HCT116 (cell line): ENCODE data around the gene NECAP2. TPM values are rescaled to one million over a fixed set of nuclear protein-coding genes. Genes with fewer than 3 reads are reported as not detected.

Experiments used
- ATAC-seq: fragments of 200-7000 bp; cut with Tn5 transposase; 2 replicates; pipeline ENCODE4 v1.9.1; 2020; ENCODE audit warnings: mild to moderate bottlenecking, moderate library complexity
- BruUV-seq: library from RNA; stranded (reverse); fragments of 400-500 nt; replicated peaks from 2 replicates; lab custom pipeline; 2021; lab: Mats Ljungman, UMichigan
- CTCF ChIA-PET: fragments of 300-600 bp; sonication (Branson Sonifier 250); formaldehyde crosslinking; loops from one replicate; lab custom pipeline; 2021; ENCODE audit warnings: antibody characterized with exemption; lab: Charles Lee
- POLR2A ChIA-PET: fragments of 300-600, 350-600 bp; sonication (Branson Sonifier 250); formaldehyde crosslinking; loops from one replicate; lab custom pipeline; 2021; ENCODE audit warnings: antibody characterized with exemption; lab: Charles Lee
- RAD21 ChIA-PET, 2 experiments: fragments of 300-600 bp; sonication (Branson Sonifier 250); formaldehyde crosslinking; loops; one replicate each; lab custom pipeline; 2023; ENCODE audit warnings: low total read pairs in 2 of 2; ENCODE audit not compliant: uncharacterized antibody in 2 of 2, unreplicated experiment in 2 of 2, low non-redundant PET in 1 of 2; lab: Charles Lee
- DNase-seq: peaks from one replicate; pipeline ENCODE4 v3.0.0-alpha.2; 2010; ENCODE audit warnings: low read depth, low spot score
- H2AFZ ChIP-seq: fragments of 200-600 bp; shearing (Covaris generic), sonication (generic); 2 replicates; pipeline ENCODE4 v1.6.1; 2017; ENCODE audit warnings: low read depth, mixed run types, mixed read lengths, antibody characterized with exemption, low read length; ENCODE audit not compliant: poor library complexity, severe bottlenecking
- H3K27ac ChIP-seq: 2 replicates; pipeline ENCODE4 v1.5.1; 2012; ENCODE audit warnings: low read depth, low read length
- H3K27me3 ChIP-seq: fragments of 200-600 bp; sonication (generic); 2 replicates; pipeline ENCODE4 v1.6.1; 2016; ENCODE audit warnings: mixed run types, low read length, mixed read lengths; ENCODE audit not compliant: insufficient read depth
- H3K36me3 ChIP-seq, 2 experiments: fragments of 200-500 bp in 1 of 2; fragments of 200-600 bp in 1 of 2; sonication (Bioruptor generic) in 1 of 2; sonication (generic) in 1 of 2; 2 replicates each; pipeline versions ENCODE4 v1.5.1 to v1.6.1; 2014 to 2016; ENCODE audit warnings: low read length in 2 of 2, inconsistent platforms in 1 of 2, mixed read lengths in 1 of 2, mixed run types in 1 of 2; ENCODE audit not compliant: insufficient read depth in 2 of 2, control insufficient read depth in 1 of 2
- H3K4me1 ChIP-seq, 2 experiments: fragments of 200-600 bp in 1 of 2; sonication (generic) in 1 of 2; 2 replicates each; pipeline versions ENCODE4 v1.5.1 to v1.6.1; 2012 to 2017; ENCODE audit warnings: low read length in 2 of 2, inconsistent platforms in 1 of 2, mild to moderate bottlenecking in 1 of 2, mixed read lengths in 1 of 2, mixed run types in 1 of 2, moderate library complexity in 1 of 2; ENCODE audit not compliant: insufficient read depth in 2 of 2, control insufficient read depth in 1 of 2
- H3K4me2 ChIP-seq: fragments of 200-600 bp; sonication (generic); 2 replicates; pipeline ENCODE4 v1.6.1; 2017; ENCODE audit warnings: mixed run types, low read length, mixed read lengths
- H3K4me3 ChIP-seq, 2 experiments: fragments of 200-600 bp in 1 of 2; sonication (generic) in 1 of 2; replicated peaks in 1 of 2; 2 replicates each; pipeline ENCODE4 v1.5.1; 2011 to 2016; ENCODE audit warnings: low read length in 2 of 2, control low read depth in 1 of 2, low read depth in 1 of 2, mild to moderate bottlenecking in 1 of 2, mixed read lengths in 1 of 2, mixed run types in 1 of 2
- H3K79me2 ChIP-seq: fragments of 200-600 bp; sonication (generic); 2 replicates; pipeline ENCODE4 v1.6.1; 2017; ENCODE audit warnings: mild to moderate bottlenecking, mixed run types, low read length, moderate library complexity, mixed read lengths; ENCODE audit not compliant: insufficient read depth
- H3K9ac ChIP-seq: fragments of 200-600 bp; sonication (generic); 2 replicates; pipeline ENCODE4 v1.6.1; 2016; ENCODE audit warnings: low read length, mixed read lengths
- H3K9me2 ChIP-seq: fragments of 200-600 bp; sonication (generic), shearing (Covaris generic); 2 replicates; pipeline ENCODE4 v1.6.1; 2017; ENCODE audit warnings: mixed run types, mild to moderate bottlenecking, moderate library complexity; ENCODE audit not compliant: insufficient read depth
- H3K9me3 ChIP-seq, 2 experiments: fragments of 200-500 bp in 1 of 2; fragments of 200-600 bp in 1 of 2; sonication (Bioruptor generic) in 1 of 2; sonication (generic) in 1 of 2; 2 replicates each; pipeline ENCODE4 v1.6.1; 2014 to 2017; ENCODE audit warnings: low read length in 2 of 2, mixed read lengths in 2 of 2, inconsistent platforms in 1 of 2, low read depth in 1 of 2, mild to moderate bottlenecking in 1 of 2, mixed run types in 1 of 2, moderate library complexity in 1 of 2; ENCODE audit not compliant: control insufficient read depth in 1 of 2, insufficient read depth in 1 of 2
- H4K20me1 ChIP-seq: fragments of 200-600 bp; sonication (generic), shearing (Covaris generic); 2 replicates; pipeline ENCODE4 v1.6.1; 2017; ENCODE audit warnings: mixed run types, mild to moderate bottlenecking, moderate library complexity; ENCODE audit not compliant: insufficient read depth
- CEBPB ChIP-seq: IDR thresholded peaks from 2 replicates; pipeline ENCODE4 v1.6.1; 2012; ENCODE audit warnings: low read depth
- EGR1 ChIP-seq: IDR thresholded peaks from 2 replicates; pipeline ENCODE4 v1.6.1; 2012; ENCODE audit warnings: low read depth
- ELF1 ChIP-seq: IDR thresholded peaks from 2 replicates; pipeline ENCODE4 v1.6.1; 2012; ENCODE audit warnings: low read depth, borderline replicate concordance
- EZH2 ChIP-seq: fragments of 200-600 bp; sonication (generic); IDR thresholded peaks from 2 replicates; pipeline ENCODE4 v1.6.1; 2017; ENCODE audit warnings: antibody characterized with exemption, mixed run types
- FOSL1 ChIP-seq: IDR thresholded peaks from 2 replicates; pipeline ENCODE4 v1.6.1; 2012; ENCODE audit warnings: low read depth
- POLR2A ChIP-seq: IDR thresholded peaks from 2 replicates; pipeline ENCODE4 v1.7.0; 2011; ENCODE audit warnings: borderline replicate concordance; ENCODE audit not compliant: insufficient read depth, insufficient read length; ENCODE audit errors: extremely low read depth
- POLR2AphosphoS5 ChIP-seq: IDR thresholded peaks from 2 replicates; pipeline ENCODE4 v1.6.1; 2011; ENCODE audit warnings: mild to moderate bottlenecking, low read depth, low read length, moderate library complexity
- RAD21 ChIP-seq: IDR thresholded peaks from 2 replicates; pipeline ENCODE4 v1.6.1; 2012; ENCODE audit warnings: low read depth, mild to moderate bottlenecking
- SP1 ChIP-seq: IDR thresholded peaks from 2 replicates; pipeline ENCODE4 v1.6.1; 2012; ENCODE audit warnings: low read depth
- YY1 ChIP-seq: IDR thresholded peaks from 2 replicates; pipeline ENCODE4 v1.6.1; 2011; ENCODE audit warnings: low read length, low read depth, moderate library complexity, mild to moderate bottlenecking; ENCODE audit not compliant: insufficient replicate concordance; ENCODE audit errors: extremely low read depth
- ZNF274 ChIP-seq: fragments of 200-500 bp; sonication (Bioruptor generic); IDR thresholded peaks from 2 replicates; pipeline ENCODE4 v1.6.1; 2014; ENCODE audit warnings: mild to moderate bottlenecking, low read depth, low read length, inconsistent platforms
- intact Hi-C: fragments of 100-400 bp; cut with micrococcal nuclease; formaldehyde crosslinking; loops from 2 replicates; pipeline ENCODE4 v1.10.0; 2022
- total RNA-seq: library from RNA; stranded (reverse); gene quantifications from one replicate; pipeline ENCODE4 v1.2.1, GENCODE V29; 2021; ENCODE audit not compliant: unreplicated experiment
- TF ChIP-seq, protein P1 (sequence below): IDR thresholded peaks from 2 replicates; pipeline ENCODE4 v1.6.1; 2012
- TF ChIP-seq, protein P2 (sequence below): IDR thresholded peaks from 2 replicates; pipeline ENCODE4 v1.6.1; 2012; ENCODE audit warnings: low read depth
- TF ChIP-seq, protein P3 (sequence below): IDR thresholded peaks from 2 replicates; pipeline ENCODE4 v1.6.1; 2011; ENCODE audit warnings: mild to moderate bottlenecking, low read length, moderate library complexity; ENCODE audit not compliant: insufficient replicate concordance; ENCODE audit errors: extremely low read depth
- TF ChIP-seq, protein P4 (sequence below): IDR thresholded peaks from 2 replicates; pipeline ENCODE4 v1.6.1; 2012

The NECAP2 gene
- total RNA-seq, 1 experiment from 2014 or later, result 35.5 TPM

DNA sequence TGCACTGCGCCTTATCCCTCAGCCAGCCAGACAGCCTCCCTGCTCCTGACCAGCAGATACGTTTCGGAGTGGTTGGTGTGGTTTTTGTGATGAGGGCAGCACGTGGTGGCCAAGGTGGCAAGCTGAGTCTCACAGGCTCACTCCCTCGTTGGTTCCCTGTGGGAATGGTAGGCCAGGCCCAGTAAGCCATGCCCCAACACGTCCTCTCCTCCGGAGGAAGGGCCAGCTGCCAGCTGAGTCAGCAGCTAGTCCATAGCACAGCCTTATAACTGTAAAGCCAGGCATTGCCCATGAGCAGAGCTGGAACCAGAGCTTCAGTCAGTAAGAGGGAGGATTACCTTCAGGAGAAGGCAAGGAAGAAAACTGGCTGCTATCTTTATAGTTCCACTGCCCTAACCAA lies 43.9 kb upstream of the NECAP2 start:
- no peak overlapping the region for H3K9ac ChIP-seq
- no peaks in the 10 kb centered on the region for H3K27me3 ChIP-seq
- no peak overlapping the region for H3K4me2 ChIP-seq
- H3K27ac ChIP-seq, result peak overlapping the region; percentile 25; the same call in 1 of the 2 replicates
- H3K9me3 ChIP-seq, result no peaks in the 10 kb centered on the region
- H3K36me3 ChIP-seq, result peaks cover 17 to 25% of the 10 kb centered on the region in 2 experiments; a peak in 3 of 4 replicates
- ATAC-seq, result peak; percentile 39; the same call in 1 of the 2 replicates
- peaks cover 29% of the 10 kb centered on the region for H3K79me2 ChIP-seq
- TF ChIP-seq, protein P1, sequence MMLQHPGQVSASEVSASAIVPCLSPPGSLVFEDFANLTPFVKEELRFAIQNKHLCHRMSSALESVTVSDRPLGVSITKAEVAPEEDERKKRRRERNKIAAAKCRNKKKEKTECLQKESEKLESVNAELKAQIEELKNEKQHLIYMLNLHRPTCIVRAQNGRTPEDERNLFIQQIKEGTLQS, result no peak
- TF ChIP-seq FOSL1 (no peak), POLR2AphosphoS5 (no peak), CEBPB (no peak), POLR2A (no peak), ZNF274 (no peak), YY1 (no peak), ELF1 (no peak), EZH2 (no peak), SP1 (no peak), EGR1 (no peak), RAD21 (no peak)
- TF ChIP-seq, protein P2, sequence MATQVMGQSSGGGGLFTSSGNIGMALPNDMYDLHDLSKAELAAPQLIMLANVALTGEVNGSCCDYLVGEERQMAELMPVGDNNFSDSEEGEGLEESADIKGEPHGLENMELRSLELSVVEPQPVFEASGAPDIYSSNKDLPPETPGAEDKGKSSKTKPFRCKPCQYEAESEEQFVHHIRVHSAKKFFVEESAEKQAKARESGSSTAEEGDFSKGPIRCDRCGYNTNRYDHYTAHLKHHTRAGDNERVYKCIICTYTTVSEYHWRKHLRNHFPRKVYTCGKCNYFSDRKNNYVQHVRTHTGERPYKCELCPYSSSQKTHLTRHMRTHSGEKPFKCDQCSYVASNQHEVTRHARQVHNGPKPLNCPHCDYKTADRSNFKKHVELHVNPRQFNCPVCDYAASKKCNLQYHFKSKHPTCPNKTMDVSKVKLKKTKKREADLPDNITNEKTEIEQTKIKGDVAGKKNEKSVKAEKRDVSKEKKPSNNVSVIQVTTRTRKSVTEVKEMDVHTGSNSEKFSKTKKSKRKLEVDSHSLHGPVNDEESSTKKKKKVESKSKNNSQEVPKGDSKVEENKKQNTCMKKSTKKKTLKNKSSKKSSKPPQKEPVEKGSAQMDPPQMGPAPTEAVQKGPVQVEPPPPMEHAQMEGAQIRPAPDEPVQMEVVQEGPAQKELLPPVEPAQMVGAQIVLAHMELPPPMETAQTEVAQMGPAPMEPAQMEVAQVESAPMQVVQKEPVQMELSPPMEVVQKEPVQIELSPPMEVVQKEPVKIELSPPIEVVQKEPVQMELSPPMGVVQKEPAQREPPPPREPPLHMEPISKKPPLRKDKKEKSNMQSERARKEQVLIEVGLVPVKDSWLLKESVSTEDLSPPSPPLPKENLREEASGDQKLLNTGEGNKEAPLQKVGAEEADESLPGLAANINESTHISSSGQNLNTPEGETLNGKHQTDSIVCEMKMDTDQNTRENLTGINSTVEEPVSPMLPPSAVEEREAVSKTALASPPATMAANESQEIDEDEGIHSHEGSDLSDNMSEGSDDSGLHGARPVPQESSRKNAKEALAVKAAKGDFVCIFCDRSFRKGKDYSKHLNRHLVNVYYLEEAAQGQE, result no peak
- TF ChIP-seq, protein P3, sequence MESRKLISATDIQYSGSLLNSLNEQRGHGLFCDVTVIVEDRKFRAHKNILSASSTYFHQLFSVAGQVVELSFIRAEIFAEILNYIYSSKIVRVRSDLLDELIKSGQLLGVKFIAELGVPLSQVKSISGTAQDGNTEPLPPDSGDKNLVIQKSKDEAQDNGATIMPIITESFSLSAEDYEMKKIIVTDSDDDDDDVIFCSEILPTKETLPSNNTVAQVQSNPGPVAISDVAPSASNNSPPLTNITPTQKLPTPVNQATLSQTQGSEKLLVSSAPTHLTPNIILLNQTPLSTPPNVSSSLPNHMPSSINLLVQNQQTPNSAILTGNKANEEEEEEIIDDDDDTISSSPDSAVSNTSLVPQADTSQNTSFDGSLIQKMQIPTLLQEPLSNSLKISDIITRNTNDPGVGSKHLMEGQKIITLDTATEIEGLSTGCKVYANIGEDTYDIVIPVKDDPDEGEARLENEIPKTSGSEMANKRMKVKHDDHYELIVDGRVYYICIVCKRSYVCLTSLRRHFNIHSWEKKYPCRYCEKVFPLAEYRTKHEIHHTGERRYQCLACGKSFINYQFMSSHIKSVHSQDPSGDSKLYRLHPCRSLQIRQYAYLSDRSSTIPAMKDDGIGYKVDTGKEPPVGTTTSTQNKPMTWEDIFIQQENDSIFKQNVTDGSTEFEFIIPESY, result no peak
- TF ChIP-seq, protein P4, sequence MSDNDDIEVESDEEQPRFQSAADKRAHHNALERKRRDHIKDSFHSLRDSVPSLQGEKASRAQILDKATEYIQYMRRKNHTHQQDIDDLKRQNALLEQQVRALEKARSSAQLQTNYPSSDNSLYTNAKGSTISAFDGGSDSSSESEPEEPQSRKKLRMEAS, result no peak
- RAD21 ChIA-PET, result no interaction called here
- no peak for DNase-seq
- 0 out of 2 replicates have a peak, but pooled peaks cover 4% of the 10 kb centered on the region for H4K20me1 ChIP-seq
- BruUV-seq, result no TSS peak
- CTCF ChIA-PET, result no interaction called here
- H2AFZ ChIP-seq, result no peak overlapping the region
- POLR2A ChIA-PET, result no interaction called here
- H3K9me2 ChIP-seq, result no peaks in the 10 kb centered on the region
- H3K4me3 ChIP-seq, result no peak overlapping the region
- peaks cover 0 to 5% of the 10 kb centered on the region in 2 experiments; a peak in 2 of 4 replicates for H3K4me1 ChIP-seq
- intact Hi-C loops, result no loop called here
